ENCODE measurements around the gene MT1A.

DNA sequence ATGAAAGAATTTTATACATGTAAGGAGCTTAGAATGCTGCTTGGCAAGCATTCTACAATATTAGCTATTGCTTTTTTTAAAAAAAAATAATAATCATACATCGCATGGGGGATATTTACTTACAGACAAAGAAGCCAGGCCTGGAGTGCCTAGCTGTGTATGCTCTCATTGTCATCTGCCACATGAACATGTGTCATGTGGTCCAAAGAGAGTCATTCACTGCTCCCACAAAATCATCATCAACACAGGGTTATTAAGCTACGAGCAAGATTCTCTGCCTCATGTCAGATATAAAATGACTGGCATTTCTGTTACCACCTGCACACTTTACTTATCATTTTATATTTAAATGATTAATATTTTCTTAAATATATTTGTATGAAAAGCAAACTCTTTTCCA is 14.8 kb upstream of the MT1A start:
- TF ChIP-seq, protein P1, sequence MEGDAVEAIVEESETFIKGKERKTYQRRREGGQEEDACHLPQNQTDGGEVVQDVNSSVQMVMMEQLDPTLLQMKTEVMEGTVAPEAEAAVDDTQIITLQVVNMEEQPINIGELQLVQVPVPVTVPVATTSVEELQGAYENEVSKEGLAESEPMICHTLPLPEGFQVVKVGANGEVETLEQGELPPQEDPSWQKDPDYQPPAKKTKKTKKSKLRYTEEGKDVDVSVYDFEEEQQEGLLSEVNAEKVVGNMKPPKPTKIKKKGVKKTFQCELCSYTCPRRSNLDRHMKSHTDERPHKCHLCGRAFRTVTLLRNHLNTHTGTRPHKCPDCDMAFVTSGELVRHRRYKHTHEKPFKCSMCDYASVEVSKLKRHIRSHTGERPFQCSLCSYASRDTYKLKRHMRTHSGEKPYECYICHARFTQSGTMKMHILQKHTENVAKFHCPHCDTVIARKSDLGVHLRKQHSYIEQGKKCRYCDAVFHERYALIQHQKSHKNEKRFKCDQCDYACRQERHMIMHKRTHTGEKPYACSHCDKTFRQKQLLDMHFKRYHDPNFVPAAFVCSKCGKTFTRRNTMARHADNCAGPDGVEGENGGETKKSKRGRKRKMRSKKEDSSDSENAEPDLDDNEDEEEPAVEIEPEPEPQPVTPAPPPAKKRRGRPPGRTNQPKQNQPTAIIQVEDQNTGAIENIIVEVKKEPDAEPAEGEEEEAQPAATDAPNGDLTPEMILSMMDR (IDR thresholded peaks at IDR 0.05; ENCODE audit: insufficient read depth, low read length), result no peak
- no peak for TF ChIP-seq POLR2AphosphoS5 (IDR thresholded peaks at IDR 0.05; ENCODE audit: low read depth)
- TF ChIP-seq, protein P2, sequence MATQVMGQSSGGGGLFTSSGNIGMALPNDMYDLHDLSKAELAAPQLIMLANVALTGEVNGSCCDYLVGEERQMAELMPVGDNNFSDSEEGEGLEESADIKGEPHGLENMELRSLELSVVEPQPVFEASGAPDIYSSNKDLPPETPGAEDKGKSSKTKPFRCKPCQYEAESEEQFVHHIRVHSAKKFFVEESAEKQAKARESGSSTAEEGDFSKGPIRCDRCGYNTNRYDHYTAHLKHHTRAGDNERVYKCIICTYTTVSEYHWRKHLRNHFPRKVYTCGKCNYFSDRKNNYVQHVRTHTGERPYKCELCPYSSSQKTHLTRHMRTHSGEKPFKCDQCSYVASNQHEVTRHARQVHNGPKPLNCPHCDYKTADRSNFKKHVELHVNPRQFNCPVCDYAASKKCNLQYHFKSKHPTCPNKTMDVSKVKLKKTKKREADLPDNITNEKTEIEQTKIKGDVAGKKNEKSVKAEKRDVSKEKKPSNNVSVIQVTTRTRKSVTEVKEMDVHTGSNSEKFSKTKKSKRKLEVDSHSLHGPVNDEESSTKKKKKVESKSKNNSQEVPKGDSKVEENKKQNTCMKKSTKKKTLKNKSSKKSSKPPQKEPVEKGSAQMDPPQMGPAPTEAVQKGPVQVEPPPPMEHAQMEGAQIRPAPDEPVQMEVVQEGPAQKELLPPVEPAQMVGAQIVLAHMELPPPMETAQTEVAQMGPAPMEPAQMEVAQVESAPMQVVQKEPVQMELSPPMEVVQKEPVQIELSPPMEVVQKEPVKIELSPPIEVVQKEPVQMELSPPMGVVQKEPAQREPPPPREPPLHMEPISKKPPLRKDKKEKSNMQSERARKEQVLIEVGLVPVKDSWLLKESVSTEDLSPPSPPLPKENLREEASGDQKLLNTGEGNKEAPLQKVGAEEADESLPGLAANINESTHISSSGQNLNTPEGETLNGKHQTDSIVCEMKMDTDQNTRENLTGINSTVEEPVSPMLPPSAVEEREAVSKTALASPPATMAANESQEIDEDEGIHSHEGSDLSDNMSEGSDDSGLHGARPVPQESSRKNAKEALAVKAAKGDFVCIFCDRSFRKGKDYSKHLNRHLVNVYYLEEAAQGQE (IDR thresholded peaks at IDR 0.05; ENCODE audit: insufficient replicate concordance, low read depth), result no peak
